ENCODE data around the gene ITGB1BP1.
"Not testable (repeated sequence)": the region's sequence is repeated elsewhere in the genome, so short reads cannot be mapped to it uniquely, and the experiment has no call there.

Gene ITGB1BP1

DNA sequence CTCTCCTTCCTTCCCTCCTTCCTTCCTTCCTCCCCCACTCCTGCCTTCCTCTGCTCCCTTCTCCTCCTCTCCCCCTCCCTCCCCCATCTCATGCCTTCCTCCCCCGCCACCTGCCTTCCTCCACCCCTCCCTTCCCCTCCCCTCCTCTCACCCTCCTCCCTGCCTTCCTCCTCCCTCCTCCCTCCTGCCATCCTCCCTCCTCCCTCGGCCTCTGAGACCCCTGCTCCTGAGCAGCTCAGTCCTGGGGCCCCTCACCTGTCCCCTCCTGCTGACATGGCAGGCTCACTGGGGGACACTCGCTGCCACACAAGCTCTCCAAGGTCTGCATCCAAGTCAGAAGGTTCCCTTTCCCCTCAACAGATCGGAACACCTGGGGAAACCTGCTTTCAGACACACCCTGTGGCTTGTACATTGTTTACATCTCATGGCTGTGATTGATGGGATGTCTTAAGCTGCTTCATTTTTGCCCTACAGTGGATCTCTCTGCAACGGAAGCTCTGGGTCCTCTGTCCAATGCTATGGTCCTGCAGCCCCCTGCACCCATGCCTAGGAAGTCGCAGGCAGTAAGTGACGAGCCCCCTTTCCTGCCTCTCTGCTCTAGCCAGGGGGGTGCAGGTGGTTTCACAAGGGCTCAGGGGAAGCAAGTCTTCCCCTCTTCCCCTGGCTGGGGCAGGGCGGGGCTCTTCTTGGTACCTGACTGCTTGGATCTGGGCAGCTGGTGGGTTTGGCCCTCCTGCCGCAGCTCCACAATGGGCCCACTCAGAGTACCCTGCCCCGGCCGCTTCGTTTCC lies 22.9 kb downstream of the ITGB1BP1 start:
- DNase-seq = no peak

DNA sequence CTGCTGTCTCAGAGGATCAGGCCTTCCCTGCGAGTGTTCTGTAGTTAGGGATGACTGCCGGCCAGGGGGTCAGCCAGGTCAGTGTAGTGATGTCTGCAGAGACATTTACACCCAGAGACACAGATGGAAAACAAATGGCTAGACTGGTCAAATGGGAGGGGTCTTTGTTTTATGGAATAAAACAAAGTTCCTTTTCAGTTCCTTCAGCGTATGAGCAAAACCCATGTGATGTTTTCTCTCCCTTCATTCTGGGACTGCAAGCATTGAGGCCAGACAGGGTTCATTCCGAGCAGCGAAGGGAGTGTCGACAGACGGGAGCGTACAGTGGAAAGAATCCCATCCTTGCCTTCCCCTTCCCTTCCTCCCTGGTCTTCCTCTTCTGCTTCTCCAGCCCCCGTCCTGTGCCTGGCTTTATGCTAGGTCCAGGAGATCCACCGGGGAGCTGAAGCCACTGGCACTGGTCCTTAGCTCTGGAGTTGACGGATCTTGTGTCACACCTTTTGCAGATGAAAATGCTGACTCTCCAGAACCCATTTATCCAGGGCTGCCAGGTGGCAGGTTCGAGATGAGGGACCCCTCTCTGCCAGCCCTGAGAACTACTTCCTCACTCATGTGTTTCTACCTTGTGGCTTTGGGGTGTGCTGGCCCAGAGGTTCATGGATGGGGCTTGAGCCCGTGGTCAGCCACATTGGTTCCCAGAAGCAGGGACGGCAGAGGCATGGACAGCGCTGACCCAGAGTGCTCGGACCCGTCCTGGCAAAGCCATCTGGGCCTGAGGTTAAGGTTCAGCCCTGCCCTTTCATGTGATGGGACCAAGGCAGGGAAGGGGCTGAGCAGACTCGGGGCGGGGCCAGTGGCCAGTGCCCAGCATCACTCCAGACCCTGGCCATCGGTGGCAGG lies 24.2 kb downstream of the ITGB1BP1 start:
- no peak for DNase-seq

DNA sequence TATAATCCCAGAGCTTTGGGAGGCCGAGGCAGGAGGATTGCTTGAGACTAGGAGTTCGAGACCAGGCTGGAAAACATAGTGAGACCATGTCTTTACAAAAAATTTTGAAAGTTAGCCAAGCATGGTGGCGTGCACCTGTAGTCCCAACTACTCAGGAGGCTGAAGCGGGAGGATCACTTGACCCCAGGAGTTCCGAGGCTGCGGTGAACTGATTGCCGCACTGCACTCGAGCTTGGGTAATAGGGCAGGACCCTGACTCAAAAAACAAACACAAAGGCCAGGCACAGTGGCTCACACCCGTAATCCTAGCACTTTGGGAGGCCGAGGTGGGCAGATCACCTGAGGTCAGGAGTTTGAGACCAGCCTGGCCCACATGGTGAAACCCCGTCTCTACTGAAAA lies 25.1 kb downstream of the ITGB1BP1 start:
- not testable (repeated sequence) for DNase-seq

DNA sequence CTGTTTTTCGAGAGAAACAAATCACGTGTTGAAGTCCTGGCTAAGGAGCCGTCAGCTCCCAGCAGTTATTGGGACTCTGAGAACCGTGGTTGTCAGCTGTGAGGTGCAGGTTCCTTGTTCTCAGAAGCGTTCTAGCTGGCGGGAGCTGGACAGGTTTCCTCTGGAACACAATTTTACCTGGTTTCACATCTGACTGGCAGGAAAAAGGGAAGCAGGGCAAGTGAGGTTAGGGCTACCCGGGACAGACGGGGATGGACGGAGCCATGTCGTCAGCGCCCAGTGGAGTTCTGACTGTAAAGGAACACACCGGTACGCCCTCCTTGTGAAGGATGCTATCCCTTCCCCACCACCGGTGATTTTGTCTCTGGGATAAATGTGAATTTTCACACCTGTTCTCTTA lies 26.1 kb downstream of the ITGB1BP1 start:
- DNase-seq = no peak

DNA sequence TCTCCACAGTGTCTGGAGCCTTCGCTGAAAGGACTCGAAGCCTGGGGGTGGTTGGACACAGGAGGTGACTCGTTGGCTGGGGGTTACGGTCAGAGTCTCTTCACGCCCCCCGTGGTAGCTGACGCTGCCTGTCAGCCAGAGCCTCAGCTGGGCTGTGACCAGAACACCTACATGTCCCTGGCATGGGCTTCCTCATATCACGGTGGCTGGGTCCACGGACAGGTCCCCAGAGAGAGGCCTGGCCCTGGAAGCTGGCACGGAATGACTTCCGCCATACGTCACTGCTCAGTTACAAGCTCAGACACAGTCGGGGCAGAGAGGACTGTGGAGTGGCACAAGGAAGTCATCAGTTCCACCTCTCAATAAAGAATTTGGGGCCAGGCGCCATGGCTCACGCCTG lies 28.5 kb downstream of the ITGB1BP1 start:
- no peak for DNase-seq

DNA sequence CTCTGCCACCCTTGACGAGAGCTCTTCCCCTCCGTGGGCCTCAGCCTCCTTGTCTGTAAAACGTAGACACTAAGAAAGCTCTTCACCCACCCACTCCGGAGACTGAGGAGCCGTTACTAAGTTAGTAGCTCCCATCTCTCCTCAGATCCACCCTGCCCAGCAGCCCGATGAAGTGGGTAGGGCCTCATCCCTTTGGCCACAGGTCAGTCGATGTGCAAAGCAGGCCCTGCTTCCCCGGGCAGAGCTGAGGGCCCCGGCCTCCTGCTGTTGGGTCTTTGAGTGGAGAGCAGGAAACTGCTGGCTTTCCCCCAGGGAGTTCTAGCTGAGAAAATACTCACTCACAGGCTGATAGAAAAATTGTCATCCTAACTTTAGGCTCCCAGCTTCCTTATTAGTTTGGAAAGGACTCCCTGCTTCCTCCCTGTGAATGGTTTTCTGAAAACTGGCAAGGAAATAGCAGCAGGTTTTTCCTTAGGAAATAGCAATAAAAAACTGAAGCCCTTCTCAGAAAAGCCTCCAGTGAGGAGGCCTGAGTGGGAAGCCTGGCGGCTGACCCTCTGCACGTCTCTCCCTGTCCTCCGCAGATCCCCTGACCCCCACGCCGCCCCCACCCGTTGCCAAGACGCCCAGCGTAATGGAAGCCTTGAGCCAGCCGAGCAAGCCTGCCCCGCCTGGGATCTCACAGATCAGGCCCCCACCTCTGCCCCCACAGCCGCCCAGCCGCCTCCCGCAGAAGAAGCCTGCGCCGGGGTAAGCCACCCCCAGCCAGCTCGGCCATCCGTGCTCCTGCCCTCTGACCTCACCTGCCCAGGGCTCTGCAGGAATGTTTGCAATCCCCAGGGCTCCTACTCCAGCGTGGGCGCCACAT lies 30.2 kb downstream of the ITGB1BP1 start:
- no peak for DNase-seq

DNA sequence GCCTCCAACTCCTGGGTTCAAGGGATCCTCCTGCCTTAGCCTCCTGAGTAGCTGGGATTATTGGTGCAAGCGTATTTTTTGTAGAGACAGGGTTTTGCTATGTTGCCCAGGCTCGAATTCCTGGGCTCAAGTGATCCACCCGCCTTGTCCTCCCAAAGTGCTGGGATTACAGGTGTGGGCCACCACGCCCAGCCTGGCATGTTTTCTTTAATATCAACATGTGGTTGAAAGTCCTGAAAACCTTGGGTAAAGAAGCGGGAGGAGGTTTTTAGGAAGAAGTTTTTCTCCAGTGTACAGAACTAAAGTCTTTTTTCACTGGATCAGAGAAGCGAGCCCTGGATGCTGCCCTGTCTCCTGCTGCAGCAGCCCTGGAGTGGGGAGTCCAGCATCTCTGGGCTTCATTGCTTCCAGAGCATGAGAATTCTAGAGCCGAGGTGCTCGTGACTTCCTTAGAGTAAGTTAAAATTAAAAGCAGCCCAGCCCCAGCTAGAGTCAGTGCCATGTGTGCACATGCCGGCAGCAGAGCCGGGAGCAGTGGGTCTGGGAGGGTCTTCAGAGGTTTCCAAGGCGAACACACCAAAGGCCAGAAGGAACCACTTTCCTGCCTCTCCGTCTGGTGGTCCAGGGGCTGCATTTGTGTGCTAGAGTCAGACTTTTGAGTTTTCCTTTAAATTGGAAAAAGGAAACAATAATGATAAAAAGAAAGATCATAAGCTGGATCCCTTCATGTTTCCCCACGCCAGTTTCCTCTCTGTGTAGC lies 31.2 kb downstream of the ITGB1BP1 start:
- no peak for DNase-seq

DNA sequence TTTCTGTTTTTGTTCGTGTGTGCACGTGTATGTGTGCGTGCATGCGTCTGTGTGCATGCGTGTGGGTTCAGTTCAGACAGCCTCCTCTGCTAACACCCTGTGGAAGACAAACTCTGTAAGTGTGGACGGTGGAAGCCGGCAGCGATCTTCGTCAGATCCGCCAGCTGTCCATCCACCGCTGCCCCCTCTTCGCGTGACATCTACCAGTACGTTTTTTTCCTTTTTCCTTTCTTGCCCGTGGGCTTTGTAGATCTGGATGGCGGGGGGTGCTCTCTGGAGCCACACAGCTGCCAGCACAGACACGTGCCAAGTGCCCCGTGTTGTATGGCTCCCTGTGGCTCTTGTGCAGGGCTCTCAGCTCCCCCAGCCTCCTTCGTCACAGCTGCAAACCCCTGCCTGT lies 32.3 kb downstream of the ITGB1BP1 start:
- no peak for DNase-seq

DNA sequence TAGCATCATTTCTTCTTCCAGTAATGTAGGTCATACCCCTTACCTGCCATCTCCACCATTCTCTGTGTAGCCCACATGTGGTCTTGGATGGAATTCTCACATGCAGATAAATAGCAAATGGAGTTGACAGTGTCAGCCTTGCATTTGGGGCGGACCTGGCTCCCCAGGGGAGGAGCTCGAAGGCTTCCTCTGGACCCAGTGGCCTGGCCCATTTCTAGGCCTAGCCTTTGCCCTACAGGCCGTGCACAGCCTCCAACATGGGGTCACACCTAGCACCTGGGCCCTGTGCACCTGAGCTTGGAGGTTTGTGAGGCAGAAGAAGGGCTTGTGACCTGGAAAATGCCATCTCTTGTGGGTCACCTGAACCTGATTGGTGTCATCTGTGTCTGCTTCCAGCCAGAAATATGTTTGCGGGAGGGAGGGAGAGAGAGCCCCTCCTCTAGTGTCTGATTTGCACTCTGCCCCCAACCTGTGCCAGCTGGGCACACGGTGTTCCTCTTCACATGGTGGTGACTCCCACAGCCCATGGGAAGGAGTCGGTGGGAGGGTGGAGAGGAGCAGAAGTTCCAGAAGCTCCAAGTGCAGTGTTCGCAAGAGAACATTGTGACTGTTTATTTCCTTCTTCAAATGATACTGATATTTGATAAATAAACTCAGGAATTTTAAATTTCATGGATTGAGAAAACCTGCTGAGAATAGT lies 33.0 kb downstream of the ITGB1BP1 start:
- DNase-seq = no peak

DNA sequence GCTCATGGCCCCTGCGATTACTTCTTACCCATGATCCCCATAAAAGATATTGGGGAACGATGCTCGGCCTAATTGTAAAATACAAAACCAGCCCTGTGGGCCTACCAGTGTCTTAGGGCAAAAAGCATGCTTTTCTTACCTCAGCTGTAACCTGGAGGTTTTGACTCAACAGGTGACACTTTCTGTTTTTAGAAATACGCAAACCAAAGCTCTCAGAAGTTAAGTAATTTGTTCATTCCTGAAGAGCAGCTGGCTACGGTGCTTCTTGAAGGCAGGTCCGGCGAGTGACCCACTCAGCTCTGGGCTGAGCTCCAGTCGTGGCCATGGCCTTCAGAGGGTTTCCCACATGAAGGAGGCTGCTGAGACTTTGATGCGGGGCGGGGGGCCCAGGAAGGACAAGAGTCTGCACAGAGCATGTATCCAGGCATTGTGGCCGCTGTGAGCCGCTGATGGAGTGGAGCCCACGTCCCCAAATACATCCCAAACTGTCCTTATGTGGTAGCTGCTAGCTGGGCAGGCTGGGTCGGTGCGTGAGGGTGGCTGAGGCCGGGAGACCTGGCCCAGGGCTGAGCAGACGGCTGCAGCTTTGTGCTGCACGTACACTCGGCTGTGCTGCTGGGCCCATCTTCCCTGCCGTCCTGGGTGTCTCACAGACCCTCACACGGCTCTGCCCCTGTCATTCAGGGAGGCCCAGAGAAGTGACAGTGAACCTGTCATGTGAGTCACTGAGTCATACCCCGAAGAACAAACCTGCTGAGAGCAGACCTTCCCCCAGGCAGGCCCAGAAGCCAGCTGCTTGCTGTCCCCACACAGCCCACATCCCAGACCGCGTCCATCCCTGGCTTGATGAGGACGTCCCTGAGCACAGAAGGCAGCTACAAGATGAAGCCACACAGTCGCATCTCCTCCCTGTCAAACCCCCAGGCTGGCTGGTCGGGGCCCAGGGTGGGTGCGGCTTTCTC lies 34.1 kb downstream of the ITGB1BP1 start:
- DNase-seq = no peak

DNA sequence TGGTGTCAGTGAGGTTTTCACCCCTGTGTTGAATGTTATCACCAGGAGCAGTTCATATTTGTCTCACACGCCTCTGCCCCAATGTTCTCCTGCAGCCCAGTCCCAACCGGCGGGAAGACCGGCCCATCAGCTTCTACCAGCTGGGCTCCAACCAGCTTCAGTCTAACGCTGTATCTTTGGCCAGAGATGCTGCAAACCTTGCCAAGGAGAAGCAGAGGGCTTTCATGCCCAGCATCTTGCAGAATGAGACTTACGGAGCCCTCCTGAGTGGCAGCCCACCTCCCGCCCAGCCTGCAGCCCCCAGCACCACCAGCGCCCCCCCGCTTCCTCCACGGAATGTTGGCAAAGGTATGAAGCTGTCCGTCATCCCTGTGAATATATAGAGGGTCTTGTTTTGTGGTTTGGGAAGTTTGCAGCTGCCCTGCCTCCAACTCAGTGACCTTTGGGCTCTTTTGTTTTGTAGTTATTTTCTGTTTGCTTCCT lies 35.1 kb downstream of the ITGB1BP1 start:
- DNase-seq = no peak

DNA sequence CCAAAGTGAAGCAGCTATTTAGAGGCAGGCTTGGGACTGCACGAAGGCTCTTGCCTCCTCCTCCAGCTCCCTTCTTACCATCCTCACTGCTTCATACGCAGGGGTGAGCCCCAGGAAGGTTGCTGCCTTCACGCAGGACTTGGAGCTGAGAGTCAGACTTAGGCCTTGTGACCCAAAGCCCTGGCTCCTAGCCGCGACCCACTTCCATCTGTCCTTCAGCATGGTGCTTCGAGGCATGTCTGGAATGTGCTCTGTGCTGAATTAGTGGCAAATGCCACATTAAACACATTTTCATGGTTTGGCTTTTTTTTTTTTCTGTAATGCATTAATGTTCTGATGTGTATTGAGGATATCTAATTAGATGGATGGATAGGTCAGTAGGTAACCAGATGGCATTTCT lies 37.5 kb downstream of the ITGB1BP1 start:
- DNase-seq = no peak

DNA sequence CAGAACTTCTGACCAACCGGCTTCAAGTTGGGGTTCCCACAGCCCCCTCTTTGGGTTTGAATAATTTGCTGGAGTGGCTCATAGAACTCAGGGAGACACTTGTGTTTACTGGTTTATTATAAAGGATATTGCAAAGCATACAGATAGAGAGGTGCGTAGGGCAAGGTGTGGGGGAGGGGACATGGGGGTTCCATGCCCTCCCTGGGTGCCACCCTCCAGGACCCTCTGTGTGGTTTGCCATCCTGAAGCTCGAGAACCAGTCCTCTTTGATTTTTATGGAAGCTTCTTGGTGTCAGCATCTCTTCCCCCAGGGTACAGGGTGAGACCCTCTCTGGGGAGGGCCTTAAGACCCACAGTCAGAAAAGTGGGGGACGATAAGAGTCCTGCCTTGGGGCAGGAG lies 38.8 kb downstream of the ITGB1BP1 start:
- DNase-seq = no peak

DNA sequence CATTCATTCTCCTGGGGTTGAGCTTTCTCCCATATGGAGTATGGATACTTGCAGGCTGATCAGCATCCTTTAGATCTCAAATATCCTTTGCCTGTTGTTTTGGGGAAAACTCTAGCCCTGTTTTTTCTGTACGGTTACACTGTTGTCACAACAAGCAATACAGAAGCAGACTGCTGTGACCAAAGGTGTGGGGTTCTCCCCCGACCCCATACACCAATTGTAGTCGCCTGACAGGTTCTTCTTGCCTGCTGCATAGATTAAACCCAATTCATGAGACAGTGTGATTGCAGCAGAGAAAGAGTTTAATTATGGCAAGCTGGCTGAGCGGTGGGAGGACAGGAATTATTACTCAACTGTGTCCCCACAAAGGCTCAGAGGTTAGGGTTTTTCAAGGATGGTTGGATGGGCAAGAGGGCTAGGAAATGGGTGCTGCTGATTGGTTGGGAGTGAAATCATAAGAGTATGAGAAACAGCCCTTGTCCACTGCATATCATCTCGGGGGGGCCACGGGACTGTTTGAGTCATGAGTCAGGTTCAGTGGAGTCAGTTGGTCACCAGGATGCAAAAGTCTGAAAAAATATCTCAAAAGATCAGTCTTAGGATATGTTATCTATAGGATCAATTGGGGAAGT lies 40.6 kb downstream of the ITGB1BP1 start:
- no peak for DNase-seq

DNA sequence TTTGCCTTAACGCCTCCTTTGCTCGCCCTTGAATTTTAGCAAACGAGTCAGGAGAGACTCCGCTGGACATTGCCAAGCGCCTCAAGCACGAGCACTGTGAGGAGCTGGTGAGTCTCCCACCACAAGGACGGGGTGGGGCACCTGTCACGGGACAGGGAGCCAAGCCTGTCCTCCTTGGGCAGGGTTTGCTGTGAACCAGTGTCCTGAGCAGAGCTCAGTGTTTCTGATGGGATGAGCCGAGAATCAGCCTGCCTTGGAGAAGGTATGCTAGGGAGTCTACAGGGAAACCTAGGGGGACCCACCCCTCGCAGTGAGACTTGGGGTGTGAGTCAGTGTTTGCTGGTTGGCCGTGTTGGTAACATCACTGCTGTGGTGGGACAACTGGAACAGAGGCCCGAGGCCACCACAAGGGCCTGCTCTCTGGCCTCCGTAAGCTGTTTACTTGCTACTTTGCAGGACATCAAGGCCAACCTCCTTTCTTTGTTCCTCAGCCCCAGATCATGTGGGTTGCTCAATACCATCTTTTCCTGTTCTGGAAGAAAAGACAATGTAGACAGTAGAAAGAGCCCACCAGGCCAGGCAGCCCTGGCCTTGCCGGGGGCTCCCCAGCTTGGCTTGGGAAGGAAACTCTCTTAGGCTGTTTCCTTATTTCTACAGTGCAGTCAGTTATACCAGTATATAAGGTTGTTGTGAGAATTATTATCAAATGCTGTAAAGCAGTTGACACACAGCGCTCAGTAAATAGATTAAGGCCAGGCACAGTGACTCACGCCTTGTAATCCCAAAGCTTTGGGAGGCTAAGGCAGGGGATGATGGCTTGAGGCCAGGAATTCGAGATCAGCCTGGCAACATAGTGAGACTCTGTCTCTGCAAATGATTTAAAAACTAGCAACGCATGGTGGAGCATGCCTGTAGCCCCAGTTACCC lies 42.4 kb downstream of the ITGB1BP1 start:
- DNase-seq = peak; percentile 93

DNA sequence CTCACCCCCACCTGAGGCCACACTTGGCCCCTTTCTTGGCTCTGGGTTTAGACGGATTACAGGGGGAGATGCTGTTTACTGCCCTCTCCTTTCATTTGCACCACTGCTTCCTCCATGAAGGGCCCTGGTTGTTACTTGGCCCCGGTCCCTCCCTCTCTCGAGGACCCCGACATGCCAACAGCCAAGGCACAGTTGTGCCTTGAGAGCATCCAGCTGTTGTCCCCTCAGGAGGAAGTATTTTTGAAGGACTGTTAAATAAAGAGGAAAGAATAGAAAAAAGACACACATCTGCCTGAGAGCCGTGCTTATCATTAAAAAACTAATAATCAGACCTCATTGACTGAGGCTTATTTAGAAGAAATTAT lies 44.0 kb downstream of the ITGB1BP1 start:
- DNase-seq = no peak

DNA sequence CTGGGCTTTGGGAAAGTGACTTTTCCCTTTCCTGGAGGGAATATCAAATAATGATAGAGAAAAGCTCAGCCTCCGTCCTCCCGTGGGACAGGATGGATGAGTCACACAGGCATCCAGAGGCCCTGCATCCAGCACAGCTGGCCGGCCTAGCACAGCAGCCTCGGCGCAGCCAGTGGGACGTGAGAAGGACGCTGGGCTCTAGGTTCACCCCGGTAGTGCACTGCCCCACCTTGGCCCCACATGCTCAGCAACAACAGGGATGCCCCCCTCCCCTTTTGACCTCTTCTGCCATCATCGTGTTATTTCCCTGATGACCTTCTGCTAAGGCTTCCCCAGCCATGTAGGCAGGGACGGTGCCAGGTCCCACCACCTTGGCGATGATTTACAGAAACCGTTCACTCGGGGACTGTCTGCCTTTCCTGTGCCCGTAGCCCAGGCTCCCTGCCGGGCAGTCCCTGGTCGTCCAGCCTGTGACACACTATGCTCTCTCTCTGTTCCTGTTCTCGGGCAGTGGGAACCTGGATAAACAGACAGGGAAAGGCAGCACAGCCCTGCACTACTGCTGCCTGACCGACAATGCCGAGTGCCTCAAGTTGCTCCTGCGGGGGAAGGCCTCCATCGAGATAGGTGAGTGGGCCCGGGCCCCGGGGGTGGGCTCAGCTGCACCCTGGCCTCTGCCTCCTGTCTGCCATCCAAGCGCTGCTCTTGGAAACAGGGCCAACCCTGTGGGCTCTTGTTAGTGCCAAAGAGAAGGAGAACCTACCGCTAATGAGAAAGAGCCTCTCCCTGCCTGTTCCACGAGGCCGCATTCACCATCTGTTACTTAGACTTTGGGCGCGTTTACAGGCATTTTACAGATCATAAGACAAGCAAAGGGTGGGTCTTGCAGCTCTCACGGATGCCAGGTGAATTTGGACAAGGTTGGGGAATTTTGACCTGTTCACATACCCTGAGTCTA lies 44.6 kb downstream of the ITGB1BP1 start:
- DNase-seq = peak; percentile 51
